Kasumi-1 (cell line): ENCODE data around the gene C5orf58.
A peak's percentile ranks its signal among the peaks of the same experiment; 100 is the strongest.

Experiments
- DNase-seq, 2 experiments: peaks; one replicate each; lab custom pipeline; 2025; lab: John Stamatoyannopoulos, UW

Gene C5orf58, protein sequence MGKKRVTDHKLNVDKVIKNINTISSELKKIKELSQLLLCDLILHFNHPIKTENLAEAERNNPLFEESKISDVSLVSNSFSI

DNA sequence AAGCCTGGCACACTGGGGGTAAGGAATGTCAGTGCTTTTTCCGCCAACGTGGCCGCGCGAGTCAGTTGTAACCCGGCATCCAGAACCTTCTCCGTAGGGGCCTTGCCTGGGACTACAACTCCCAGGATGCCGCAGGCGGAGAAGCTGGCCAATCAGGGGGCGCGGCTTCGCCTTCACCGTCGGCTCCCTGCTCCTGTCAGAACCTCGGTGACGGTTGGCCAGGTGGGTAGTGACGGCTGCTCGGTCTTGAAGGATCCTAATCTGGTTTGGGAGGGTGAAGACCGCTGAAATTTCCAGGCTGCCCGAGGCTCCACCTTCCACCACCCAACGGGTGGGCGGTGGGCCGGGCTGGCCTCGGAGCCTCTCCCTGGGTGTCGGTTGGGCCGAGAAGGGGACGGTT, at the start of gene C5orf58:
Gene C5orf58 (plus strand): TSS at position 200 of the 400 bp plus-strand sequence. CDS start 1,992 bp downstream, outside the sequence.
- no peak for DNase-seq

DNA sequence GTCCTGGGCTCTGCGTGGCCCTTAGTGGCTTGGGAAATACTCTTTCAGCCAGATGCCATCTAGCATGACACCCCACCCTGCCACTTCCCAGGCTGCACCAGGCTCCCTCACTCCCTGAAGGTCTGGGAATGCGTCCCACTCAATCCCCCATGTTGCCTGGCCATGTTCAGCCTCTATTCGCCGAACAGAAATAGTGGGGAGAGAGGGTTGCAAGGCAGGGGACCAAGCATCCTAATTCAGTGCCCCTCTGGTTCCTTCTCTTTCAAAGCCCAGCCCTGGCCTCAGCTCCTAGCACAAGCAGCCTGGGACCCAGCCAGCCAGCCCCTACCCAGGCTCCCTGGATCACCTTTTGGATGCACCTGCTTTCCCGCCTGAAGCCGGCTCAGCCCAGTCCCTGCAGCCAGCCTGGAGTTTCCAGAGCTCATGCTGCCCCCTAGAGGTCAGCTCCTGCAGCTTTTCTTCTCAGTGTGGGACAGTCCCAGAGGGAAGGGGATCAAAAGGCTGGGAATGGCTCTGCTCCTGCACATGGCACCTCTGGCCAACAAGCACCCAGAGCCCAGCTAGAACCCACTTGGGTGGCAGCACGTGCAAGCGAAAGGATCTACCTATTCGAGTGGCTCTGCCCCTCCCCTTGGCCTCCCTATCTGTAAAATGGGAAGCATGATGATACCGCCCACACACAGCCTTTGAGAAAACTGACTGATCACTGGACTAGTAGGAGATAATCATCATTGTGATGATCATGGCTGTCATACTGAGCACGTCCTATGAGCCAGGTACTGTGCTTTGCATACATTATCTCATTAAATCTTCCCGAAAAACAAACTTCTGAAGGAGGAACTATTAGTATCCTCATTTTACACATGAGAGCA, 48.7 kb upstream of the C5orf58 start:
- DNase-seq = peak; percentile 53 to 61

DNA sequence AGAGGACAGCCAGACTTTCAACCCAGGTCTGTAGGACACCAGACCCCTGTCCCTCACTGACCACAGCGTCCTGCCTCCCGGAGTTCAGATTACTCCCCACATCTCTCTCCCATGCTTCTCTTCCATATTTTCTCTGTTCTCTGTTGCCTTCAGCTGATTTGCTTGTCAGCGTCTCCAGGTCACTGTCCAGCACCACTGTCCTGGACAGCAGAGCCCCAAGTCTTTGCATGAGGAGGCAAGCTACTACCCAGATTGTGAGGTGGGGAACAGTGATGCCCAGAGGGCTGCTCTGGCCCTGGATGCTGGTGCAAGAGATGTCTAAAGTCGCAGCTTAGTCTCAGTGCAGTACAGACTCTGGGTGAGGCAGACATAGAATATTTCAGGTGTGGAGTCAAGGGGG, 48.0 kb upstream of the C5orf58 start:
- DNase-seq = no peak

DNA sequence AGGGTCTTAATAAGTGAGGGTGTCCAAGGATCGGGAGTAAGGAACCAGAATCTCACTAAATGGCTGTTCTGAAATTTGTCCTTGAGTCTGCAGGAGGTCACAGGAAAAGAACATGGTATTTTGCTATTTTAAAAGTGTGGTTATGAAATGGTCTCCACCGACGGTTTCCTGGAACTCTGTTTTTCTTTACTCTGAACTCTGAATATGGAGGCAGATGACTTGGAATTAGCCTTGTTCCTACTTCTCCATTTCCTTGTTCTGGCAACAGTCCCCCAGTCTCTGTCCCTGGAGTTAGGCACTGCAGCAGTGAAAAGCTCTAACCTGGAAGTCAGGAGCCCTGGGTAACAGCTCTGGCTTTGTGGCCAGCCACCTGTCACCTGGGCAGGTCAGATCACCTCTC, 46.6 kb upstream of the C5orf58 start:
- peak in 1 of 2 experiments; percentile 12 for DNase-seq

DNA sequence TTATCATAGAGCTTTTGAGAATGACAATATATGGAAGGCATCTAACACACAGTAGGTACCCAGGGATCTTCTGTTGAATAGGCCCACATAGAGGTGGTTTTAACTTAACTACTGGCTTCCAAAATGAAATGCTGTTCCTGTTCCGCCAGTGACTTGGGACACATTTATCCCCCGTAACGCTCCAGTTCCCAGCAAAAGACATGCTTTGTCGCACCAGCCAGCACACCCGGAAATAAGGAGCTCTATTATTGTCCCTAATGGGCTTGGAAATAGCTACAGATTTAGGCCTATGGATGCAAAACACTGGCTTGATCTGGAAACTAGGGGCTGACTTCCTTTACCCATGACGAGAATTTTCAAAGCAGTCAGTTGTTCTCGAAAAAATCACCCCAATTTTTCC, 45.9 kb upstream of the C5orf58 start:
- DNase-seq = no peak

- no peak for DNase-seq
Measured at GRCh38 chr5:170190436-170191134, 42.2 kb upstream of the C5orf58 start.

DNA sequence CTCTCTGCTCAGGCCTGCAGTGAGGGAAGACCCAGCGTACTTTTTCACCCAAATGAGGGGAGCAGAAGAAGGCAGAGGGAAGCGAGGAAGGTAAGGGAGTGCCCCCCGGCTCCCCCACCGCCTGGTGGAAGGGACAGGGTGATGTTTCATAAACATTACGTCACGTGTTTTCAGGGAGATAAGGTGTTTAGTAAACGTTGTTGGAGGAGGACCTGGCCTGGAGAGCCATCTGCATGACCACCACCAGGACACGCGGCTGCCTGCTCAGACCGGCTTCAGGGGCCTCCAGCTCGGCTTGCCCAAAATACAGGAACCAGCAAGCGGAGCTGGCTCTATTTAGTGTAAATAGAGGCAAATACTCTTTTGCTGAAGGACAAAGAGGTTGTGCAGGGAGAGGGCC, 40.0 kb upstream of the C5orf58 start:
- DNase-seq = no peak

GRCh38 chr5:170195961-170196360, 36.8 kb upstream of the C5orf58 start:
- no peak for DNase-seq

- no peak for DNase-seq
Measured at GRCh38 chr5:170200876-170201275, 31.9 kb upstream of the C5orf58 start.

DNA sequence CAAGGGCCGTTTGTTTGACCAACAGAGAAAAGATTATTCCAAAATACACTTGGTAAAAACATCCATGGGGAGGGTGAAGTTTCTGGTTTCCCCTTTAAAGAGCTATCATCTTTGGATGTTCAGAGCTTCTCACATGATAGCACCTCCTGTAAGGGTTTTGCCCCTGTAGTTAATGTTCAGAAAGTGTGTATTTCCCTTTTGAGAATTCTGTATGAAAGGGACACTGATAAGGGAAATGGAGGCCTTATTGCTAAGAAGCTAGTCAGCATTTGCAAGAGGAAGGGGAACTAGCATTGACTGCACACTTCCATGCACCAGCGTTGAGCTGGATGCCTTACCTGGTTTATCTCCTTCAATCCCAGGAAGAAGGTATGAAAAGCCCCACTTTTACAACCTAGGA, 31.5 kb upstream of the C5orf58 start:
- DNase-seq = no peak

DNA sequence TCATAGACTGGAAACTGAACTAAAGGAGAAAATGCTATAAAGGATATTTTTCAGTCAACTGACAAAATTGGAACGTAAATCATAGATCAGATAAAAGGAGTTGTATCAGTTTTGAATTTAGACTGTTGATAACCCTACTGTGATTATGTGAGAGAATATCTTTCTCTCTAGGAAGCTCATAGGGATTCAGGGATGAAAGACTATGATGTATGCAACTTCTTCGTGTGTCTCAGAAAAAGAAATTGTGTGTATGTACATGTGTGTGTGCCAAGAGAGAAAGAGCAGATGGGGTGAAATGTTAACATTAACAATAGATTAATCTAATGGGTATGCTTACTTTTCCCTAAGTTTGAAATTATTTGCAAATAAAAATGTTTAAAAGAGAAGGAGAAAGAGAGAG, 30.7 kb upstream of the C5orf58 start:
- DNase-seq = no peak

DNA sequence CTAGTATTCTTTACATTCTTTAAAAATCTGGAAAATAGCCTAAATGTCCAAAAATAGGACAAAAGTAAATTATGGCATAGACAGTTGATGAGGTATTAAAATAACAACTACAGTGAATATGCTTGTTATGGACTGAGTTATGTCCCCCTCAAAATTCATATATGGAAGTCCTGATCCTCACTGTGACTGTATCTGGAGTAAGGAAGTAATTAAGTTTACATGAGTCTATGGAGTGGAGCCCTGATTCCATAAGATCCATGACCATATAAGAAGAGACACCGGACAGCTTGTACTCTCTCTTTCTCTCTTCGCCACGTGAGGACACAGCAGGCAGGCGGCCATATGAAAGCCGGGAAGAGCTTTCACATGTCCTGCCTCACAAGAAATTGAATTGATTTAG, 28.6 kb upstream of the C5orf58 start:
- DNase-seq = no peak

GRCh38 chr5:170206216-170206615, 26.6 kb upstream of the C5orf58 start:
- DNase-seq = no peak

GRCh38 chr5:170206958-170207357, 25.8 kb upstream of the C5orf58 start:
- no peak for DNase-seq

DNA sequence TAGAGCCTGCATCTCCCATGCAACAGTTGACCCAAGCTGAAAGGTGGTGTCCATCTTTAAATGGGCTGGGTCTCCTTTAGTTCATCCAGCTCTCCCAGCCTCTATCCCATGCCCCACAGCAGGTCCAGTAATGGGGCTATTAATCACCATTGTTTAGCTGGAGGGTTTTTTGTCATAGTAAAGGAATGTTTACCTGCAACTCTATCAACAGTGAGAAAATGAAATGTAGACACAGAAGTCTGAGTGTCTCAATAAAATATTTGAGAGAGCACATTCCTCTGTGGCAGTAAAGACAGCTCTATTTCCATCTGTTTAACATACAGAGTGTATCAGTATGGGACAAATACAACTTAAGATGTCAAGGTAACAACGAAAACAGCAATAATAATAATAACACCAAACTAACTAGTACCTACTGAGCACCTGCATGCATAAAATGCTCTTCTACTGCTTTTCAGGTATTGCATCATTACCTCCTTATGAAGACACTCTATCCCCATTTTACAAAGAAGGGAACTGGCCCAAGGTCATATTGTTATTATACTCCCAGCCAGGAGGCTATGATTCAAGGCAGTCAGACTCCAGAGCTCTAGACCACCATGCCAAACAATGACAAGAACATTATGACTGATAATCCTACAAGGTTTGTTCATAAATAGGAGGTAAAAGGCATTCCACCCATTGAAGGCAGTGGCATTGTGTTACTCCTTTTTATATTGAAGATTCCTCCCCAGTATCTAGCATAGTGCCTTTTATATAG, 21.0 kb upstream of the C5orf58 start:
- no peak for DNase-seq

- DNase-seq = peak; percentile 82 to 86
Measured at GRCh38 chr5:170216257-170216864, 16.4 kb upstream of the C5orf58 start.

DNA sequence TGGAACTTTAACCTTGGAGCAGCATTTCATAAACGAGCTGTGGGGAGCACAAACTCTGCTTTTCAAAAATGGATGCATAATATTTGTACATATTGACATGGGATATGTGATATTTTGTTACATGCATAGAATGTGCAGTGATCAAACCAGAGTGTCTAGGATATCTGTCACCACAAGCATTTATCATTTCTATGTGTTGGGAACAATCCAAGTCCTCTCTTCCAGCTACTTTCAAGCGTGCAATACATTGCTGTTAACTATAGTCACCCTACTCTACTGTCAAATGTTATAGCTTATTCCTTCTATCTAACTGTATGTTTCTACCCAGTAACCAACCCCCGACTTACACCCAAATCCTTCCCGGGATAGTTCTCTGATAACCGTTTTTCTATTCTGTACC, 15.0 kb upstream of the C5orf58 start:
- no peak for DNase-seq

DNA sequence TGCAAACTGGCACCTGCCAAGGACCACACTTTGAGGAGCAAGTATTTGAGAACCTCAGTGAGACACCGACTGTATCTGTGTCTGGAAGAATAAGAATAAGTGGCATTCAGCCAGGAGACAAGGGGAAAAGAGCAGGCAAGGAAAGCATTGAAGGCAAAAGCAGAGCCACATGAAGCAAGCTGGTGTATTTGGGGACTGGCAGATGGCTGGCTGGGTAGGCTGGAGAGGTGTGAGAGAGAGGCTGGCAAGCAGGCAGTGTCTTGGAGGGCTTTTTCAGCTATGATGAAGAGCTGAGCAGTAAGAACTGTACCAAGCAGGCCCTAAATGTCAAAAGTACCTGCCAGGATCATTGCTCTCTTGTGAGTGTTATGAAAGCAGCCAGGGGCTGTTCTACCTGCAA, 14.1 kb upstream of the C5orf58 start:
- DNase-seq = no peak

DNA sequence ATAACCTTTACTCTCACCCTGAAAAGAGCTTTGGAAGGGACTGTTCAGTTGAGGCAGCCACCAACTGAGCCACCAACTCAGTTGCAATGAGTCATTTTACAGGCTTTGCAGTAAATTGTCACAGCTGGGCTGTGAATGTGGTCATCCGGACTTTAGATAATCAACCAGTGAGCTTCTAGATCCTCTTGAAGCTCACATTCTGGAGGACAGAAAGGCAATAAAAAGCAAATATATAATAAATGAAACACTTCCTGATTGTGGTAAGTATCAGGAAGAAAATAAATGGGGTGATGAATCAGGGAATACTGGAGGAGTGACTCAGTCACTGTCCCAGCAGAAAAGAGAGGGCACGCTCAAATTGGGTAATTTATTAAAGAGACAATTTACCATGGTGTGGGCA, 13.2 kb upstream of the C5orf58 start:
- no peak for DNase-seq

DNA sequence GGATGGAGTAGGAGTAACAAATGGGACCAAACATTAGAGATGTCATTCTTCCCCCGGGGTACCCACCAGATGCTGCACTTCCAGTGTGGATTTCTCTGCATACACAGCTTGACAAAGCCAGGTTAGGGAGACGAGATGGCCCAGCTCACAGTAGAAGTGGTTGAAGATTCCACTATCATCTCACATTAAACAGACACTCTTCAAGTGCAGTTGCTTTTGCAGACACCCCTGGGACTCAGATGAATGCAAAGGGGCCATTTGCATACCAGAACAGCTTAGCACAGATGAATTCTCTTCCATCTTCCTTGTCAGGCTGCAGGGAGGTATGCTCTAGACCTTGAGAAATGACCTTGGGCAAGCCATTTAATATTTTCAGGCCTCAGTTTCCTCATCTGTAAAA, 12.6 kb upstream of the C5orf58 start:
- DNase-seq = no peak

GRCh38 chr5:170221327-170221741, 11.5 kb upstream of the C5orf58 start:
- peak; percentile 31 to 50 for DNase-seq

DNA sequence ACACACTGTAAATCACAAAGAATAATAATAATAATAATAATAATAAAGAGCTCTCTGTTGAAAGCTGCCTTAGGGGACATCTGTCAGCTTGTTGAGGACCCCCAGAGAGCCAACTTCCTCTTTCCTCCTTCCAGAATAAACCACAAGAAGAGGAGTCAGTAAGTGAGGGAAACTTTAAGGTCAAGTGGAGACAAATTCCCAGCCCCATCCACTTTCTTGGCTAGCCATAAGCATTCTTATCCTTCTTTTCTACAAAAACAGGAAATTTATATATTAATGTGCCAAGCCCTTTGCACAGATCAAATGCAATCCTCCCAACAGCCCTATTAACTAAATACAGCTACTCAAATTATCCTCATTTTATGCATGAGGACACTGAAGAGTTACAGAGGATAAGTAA, 9.4 kb upstream of the C5orf58 start:
- peak in 1 of 2 experiments; percentile 18 for DNase-seq
